OCI-LY7 (cell line): ENCODE results near the gene MAPK8IP3. TPM values are rescaled to one million over a fixed set of nuclear protein-coding genes. Genes with fewer than 3 reads are reported as not detected.

Experiments used
- BruUV-seq: library from RNA; stranded (reverse); fragments of 400-500 nt; replicated peaks from 2 replicates; lab custom pipeline; 2021; lab: Mats Ljungman, UMichigan
- CTCF ChIA-PET: fragments of 300-600 bp; sonication (Branson Sonifier 250); formaldehyde crosslinking; loops from one replicate; lab custom pipeline; 2022; ENCODE audit warnings: antibody characterized with exemption; ENCODE audit not compliant: unreplicated experiment; lab: Charles Lee
- POLR2A ChIA-PET: fragments of 300-600 bp; sonication (Branson Sonifier 250); formaldehyde crosslinking; loops from one replicate; lab custom pipeline; 2022; ENCODE audit warnings: antibody characterized with exemption; lab: Charles Lee
- DNase-seq: peaks from one replicate; pipeline ENCODE4 v3.0.0-alpha.2; 2015; ENCODE audit warnings: low spot score
- H2AFZ ChIP-seq: fragments of 200-600 bp; sonication (generic), shearing (Covaris generic); 2 replicates; pipeline ENCODE4 v1.6.1; 2014; ENCODE audit warnings: mild to moderate bottlenecking, antibody characterized with exemption, low read length, moderate library complexity
- H3K27ac ChIP-seq: fragments of 200-600 bp; sonication (generic); 2 replicates; pipeline ENCODE4 v1.5.1; 2014; ENCODE audit warnings: mixed run types, low read depth, mild to moderate bottlenecking, moderate library complexity, low read length, inconsistent platforms; ENCODE audit not compliant: poor library complexity, severe bottlenecking
- H3K36me3 ChIP-seq: fragments of 200-600 bp; sonication (generic); 2 replicates; pipeline ENCODE4 v1.6.1; 2014; ENCODE audit warnings: mild to moderate bottlenecking, antibody characterized with exemption, low read length, moderate library complexity, mixed read lengths; ENCODE audit not compliant: insufficient read depth
- H3K4me1 ChIP-seq: fragments of 200-600 bp; sonication (generic); 2 replicates; pipeline ENCODE4 v1.5.1; 2014; ENCODE audit warnings: mild to moderate bottlenecking, low read length; ENCODE audit not compliant: insufficient read depth, poor library complexity, severe bottlenecking
- H3K4me2 ChIP-seq: fragments of 200-600 bp; sonication (generic); 2 replicates; pipeline ENCODE4 v1.6.1; 2014; ENCODE audit warnings: mild to moderate bottlenecking, low read length
- H3K4me3 ChIP-seq: fragments of 200-600 bp; sonication (generic); 2 replicates; pipeline ENCODE4 v1.5.1; 2014; ENCODE audit warnings: mild to moderate bottlenecking, low read depth, low read length; ENCODE audit not compliant: poor library complexity, severe bottlenecking
- H3K79me2 ChIP-seq: fragments of 200-600 bp; sonication (generic); 2 replicates; pipeline ENCODE4 v1.6.1; 2016; ENCODE audit warnings: low read depth, mild to moderate bottlenecking, low read length, moderate library complexity, mixed read lengths; ENCODE audit not compliant: insufficient read depth
- H3K9me2 ChIP-seq: fragments of 200-600 bp; sonication (generic); 2 replicates; pipeline ENCODE4 v1.6.1; 2016; ENCODE audit warnings: mild to moderate bottlenecking, low read length, mixed read lengths; ENCODE audit not compliant: insufficient read depth
- H3K9me3 ChIP-seq: fragments of 200-600 bp; sonication (generic); 2 replicates; pipeline ENCODE4 v1.6.1; 2014; ENCODE audit warnings: mild to moderate bottlenecking, mixed run types, low read length, mixed read lengths
- H4K20me1 ChIP-seq: fragments of 200-600 bp; sonication (generic); 2 replicates; pipeline ENCODE4 v1.6.1; 2014; ENCODE audit warnings: mild to moderate bottlenecking, antibody characterized with exemption, low read length, moderate library complexity, mixed read lengths; ENCODE audit not compliant: insufficient read depth
- EZH2phosphoT487 ChIP-seq: fragments of 200-600 bp; sonication (generic); IDR thresholded peaks from 2 replicates; pipeline ENCODE4 v1.6.1; 2018; ENCODE audit warnings: low read depth, borderline replicate concordance, mild to moderate bottlenecking, mixed run types, antibody characterized with exemption, low read length, moderate library complexity, mixed read lengths
- intact Hi-C: fragments of 100-400 bp; cut with micrococcal nuclease; formaldehyde crosslinking; loops from one replicate; pipeline ENCODE4 v1.10.0; 2022; ENCODE audit not compliant: unreplicated experiment
- total RNA-seq, 2 experiments: library from RNA; depleted of rRNA in 1 of 2; stranded (reverse); fragments of >200 nt in 1 of 2; shearing (Covaris generic) in 1 of 2; gene quantifications; 2 replicates each; pipeline ENCODE4 v1.2.3, GENCODE V29; 2014 to 2022
- TF ChIP-seq, protein P1 (sequence below): fragments of 200-600 bp; sonication (generic); conservative IDR thresholded peaks from 2 replicates; pipeline ENCODE4 v1.5.1; 2014; ENCODE audit warnings: mild to moderate bottlenecking, antibody characterized with exemption, low read length, moderate library complexity, mixed read lengths

The MAPK8IP3 gene
- total RNA-seq, 2 experiments from 2014 or later, result 114 to 130 TPM

- intact Hi-C loops, result no loop called here
- H3K79me2 ChIP-seq, result 0 out of 2 replicates have a peak, but pooled peaks cover 7% of the 10 kb centered on the region
- H2AFZ ChIP-seq, result no peak overlapping the region
- no peak overlapping the region for H3K27ac ChIP-seq
- POLR2A ChIA-PET, result no interaction called here
- BruUV-seq, result no TSS peak
- H3K36me3 ChIP-seq, result peaks cover 50% of the 10 kb centered on the region
- 0 out of 2 replicates have a peak, but pooled peaks cover 4% of the 10 kb centered on the region for H4K20me1 ChIP-seq
- CTCF ChIA-PET, result interaction anchor here (0.6 kb wide), 1 partner anchor 258 kb away, joined by 3 read pairs; no protein-coding TSS in a partner anchor
- H3K4me2 ChIP-seq, result no peak overlapping the region
- DNase-seq, result no peak
- TF ChIP-seq EZH2phosphoT487, result no peak
- TF ChIP-seq, protein P1, sequence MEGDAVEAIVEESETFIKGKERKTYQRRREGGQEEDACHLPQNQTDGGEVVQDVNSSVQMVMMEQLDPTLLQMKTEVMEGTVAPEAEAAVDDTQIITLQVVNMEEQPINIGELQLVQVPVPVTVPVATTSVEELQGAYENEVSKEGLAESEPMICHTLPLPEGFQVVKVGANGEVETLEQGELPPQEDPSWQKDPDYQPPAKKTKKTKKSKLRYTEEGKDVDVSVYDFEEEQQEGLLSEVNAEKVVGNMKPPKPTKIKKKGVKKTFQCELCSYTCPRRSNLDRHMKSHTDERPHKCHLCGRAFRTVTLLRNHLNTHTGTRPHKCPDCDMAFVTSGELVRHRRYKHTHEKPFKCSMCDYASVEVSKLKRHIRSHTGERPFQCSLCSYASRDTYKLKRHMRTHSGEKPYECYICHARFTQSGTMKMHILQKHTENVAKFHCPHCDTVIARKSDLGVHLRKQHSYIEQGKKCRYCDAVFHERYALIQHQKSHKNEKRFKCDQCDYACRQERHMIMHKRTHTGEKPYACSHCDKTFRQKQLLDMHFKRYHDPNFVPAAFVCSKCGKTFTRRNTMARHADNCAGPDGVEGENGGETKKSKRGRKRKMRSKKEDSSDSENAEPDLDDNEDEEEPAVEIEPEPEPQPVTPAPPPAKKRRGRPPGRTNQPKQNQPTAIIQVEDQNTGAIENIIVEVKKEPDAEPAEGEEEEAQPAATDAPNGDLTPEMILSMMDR, result no peak
- H3K4me1 ChIP-seq, result no peaks in the 10 kb centered on the region
- no peaks in the 10 kb centered on the region for H3K9me3 ChIP-seq
- no peaks in the 10 kb centered on the region for H3K9me2 ChIP-seq
- H3K4me3 ChIP-seq, result no peak overlapping the region
These were observed 21.9 kb downstream of the MAPK8IP3 start for GRCh38 chr16:1727651-1728624.

- ChIA-PET CTCF (no interaction called here), POLR2A (no interaction called here)
- no peak for TF ChIP-seq EZH2phosphoT487
- Histone ChIP-seq H3K79me2 (no peaks in the 10 kb centered on the region), H2AFZ (no peak overlapping the region), H3K36me3 (peaks cover 61% of the 10 kb centered on the region), H3K4me1 (no peaks in the 10 kb centered on the region), H3K27ac (no peak overlapping the region), H3K9me3 (no peaks in the 10 kb centered on the region), H3K4me2 (no peak overlapping the region), H3K4me3 (no peak overlapping the region), H4K20me1 (no peaks in the 10 kb centered on the region), H3K9me2 (no peaks in the 10 kb centered on the region)
- intact Hi-C loops, result no loop called here
- no TSS peak for BruUV-seq
- DNase-seq, result no peak
These were observed 23.0 kb downstream of the MAPK8IP3 start for GRCh38 chr16:1729026-1729425.

DNA sequence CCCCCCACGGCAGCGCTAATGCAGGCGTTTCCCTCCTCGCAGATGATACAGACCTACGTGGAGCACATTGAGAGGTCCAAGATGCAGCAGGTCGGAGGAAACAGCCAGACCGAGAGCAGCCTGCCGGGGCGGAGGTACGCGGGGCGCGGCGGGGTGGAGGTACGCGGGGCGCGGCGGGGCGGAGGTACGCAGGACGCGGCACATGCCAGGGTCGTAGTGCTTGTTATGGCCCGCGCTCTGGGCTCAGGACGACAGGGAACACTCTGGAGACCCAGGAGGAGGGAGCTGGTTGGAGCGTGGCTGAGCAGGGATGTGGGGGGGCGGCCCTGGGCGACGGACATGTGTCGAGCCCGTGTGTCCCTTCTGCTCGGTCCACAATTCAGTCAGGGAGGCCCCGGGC is 23.4 kb downstream of the MAPK8IP3 start:
- Histone ChIP-seq H3K4me2 (no peak overlapping the region), H3K79me2 (no peaks in the 10 kb centered on the region), H3K4me1 (no peaks in the 10 kb centered on the region), H3K9me3 (no peaks in the 10 kb centered on the region), H3K36me3 (peaks cover 61% of the 10 kb centered on the region), H3K4me3 (no peak overlapping the region), H3K9me2 (no peaks in the 10 kb centered on the region), H3K27ac (no peak overlapping the region), H4K20me1 (no peaks in the 10 kb centered on the region), H2AFZ (no peak overlapping the region)
- DNase-seq, result no peak
- BruUV-seq, result no TSS peak
- ChIA-PET CTCF (no interaction called here), POLR2A (no interaction called here)
- TF ChIP-seq, protein P1, result no peak
- no peak for TF ChIP-seq EZH2phosphoT487
- intact Hi-C loops, result no loop called here
